Keratinocyte (primary cell): ENCODE measurements around the gene SSMEM1. TPM values are rescaled to one million over a fixed set of nuclear protein-coding genes. Genes with fewer than 3 reads are reported as not detected.

Experiments
- DNase-seq: peaks from one replicate; pipeline ENCODE4 v3.0.0-alpha.2; 2011; ENCODE audit warnings: low read depth, missing footprints, low spot score
- FAIRE-seq: peaks from 2 replicates; lab custom pipeline; 2011; peaks lifted over from hg19 to GRCh38; lab: Jason Lieb, UNC
- H2AFZ ChIP-seq: 2 replicates; pipeline ENCODE4 v1.6.0; 2012; ENCODE audit warnings: low read length, control low read depth, inconsistent platforms; ENCODE audit not compliant: control insufficient read depth
- H3K27ac ChIP-seq: 2 replicates; pipeline ENCODE4 v1.5.1; 2011; ENCODE audit warnings: low read length; ENCODE audit not compliant: control insufficient read depth, insufficient read depth
- H3K27me3 ChIP-seq: 3 replicates; pipeline ENCODE4 v1.6.0; 2011; ENCODE audit warnings: low read length; ENCODE audit not compliant: control insufficient read depth, insufficient read depth; ENCODE audit errors: extremely low read depth
- H3K36me3 ChIP-seq, 2 experiments: 2 replicates in 1 of 2; 3 replicates in 1 of 2; pipeline ENCODE4 v1.5.1; 2011; ENCODE audit warnings: low read length in 2 of 2, mild to moderate bottlenecking in 1 of 2; ENCODE audit not compliant: control insufficient read depth in 2 of 2, insufficient read depth in 2 of 2; ENCODE audit errors: extremely low read depth in 1 of 2
- H3K4me1 ChIP-seq: 3 replicates; pipeline ENCODE4 v1.5.1; 2011; ENCODE audit warnings: low read length; ENCODE audit not compliant: control insufficient read depth, insufficient read depth; ENCODE audit errors: extremely low read depth
- H3K4me2 ChIP-seq: 3 replicates; pipeline ENCODE4 v1.6.0; 2011; ENCODE audit warnings: low read depth, low read length; ENCODE audit not compliant: control insufficient read depth, insufficient read depth; ENCODE audit errors: extremely low read depth
- H3K4me3 ChIP-seq, 3 experiments: fragments of 200-600 bp in 1 of 3; sonication (generic) in 1 of 3; 2 replicates in 2 of 3; 3 replicates in 1 of 3; pipeline ENCODE4 v1.5.1; 2011 to 2016; ENCODE audit warnings: low read length in 3 of 3, mild to moderate bottlenecking in 3 of 3, control low read depth in 2 of 3, inconsistent platforms in 1 of 3, low read depth in 1 of 3, mixed read lengths in 1 of 3, mixed run types in 1 of 3, moderate library complexity in 1 of 3; ENCODE audit not compliant: control insufficient read depth in 2 of 3, insufficient read depth in 2 of 3; ENCODE audit errors: extremely low read depth in 1 of 3
- H3K79me2 ChIP-seq: 2 replicates; pipeline ENCODE4 v1.6.0; 2012; ENCODE audit warnings: low read length; ENCODE audit not compliant: control insufficient read depth, insufficient read depth
- H3K9ac ChIP-seq: 3 replicates; pipeline ENCODE4 v1.6.0; 2011; ENCODE audit warnings: low read length; ENCODE audit not compliant: control insufficient read depth, insufficient read depth; ENCODE audit errors: extremely low read depth
- H3K9me1 ChIP-seq: 3 replicates; pipeline ENCODE4 v1.6.0; 2011; ENCODE audit warnings: low read length; ENCODE audit not compliant: control insufficient read depth, insufficient read depth; ENCODE audit errors: extremely low read depth
- H3K9me3 ChIP-seq: 2 replicates; pipeline ENCODE4 v1.5.1; 2012; ENCODE audit warnings: low read depth, low read length; ENCODE audit not compliant: control insufficient read depth
- H4K20me1 ChIP-seq: 3 replicates; pipeline ENCODE4 v1.6.0; 2011; ENCODE audit warnings: low read length; ENCODE audit not compliant: control insufficient read depth, insufficient read depth; ENCODE audit errors: extremely low read depth
- EZH2 ChIP-seq: IDR thresholded peaks from one replicate; pipeline ENCODE4 v1.6.1; 2012; ENCODE audit warnings: inconsistent platforms, mild to moderate bottlenecking, low read length, moderate library complexity
- dilution Hi-C: fragments of 300-500 bp; cut with MboI; formaldehyde crosslinking; loops from one replicate; pipeline ENCODE4 v1.7.0; 2020; ENCODE audit warnings: low sequenced_read_pairs; ENCODE audit not compliant: extremely low pct_ligation_motif_present
- polyA plus RNA-seq, 5 experiments: library from polyadenylated mRNA; depleted of rRNA in 3 of 5; stranded (reverse) in 3 of 5; stranded (forward) in 1 of 5; unstranded in 1 of 5; fragments of >200 nt; gene quantifications; 1 replicate in 1 of 5; 2 replicates in 3 of 5; 3 replicates in 1 of 5; pipeline versions ENCODE4 v1.2.1 to v1.2.3, GENCODE V29; 2011 to 2012; ENCODE audit warnings: missing spikeins in 2 of 5, low read depth in 1 of 5, low replicate concordance in 1 of 5
- TF ChIP-seq, protein P1 (sequence below), 3 experiments: IDR thresholded peaks in 1 of 3; conservative IDR thresholded peaks in 1 of 3; optimal IDR thresholded peaks in 1 of 3; 2 replicates in 2 of 3; 3 replicates in 1 of 3; pipeline versions ENCODE3 to v1.5.1; 2011; ENCODE audit warnings: low read length in 3 of 3, mild to moderate bottlenecking in 3 of 3, moderate library complexity in 2 of 3, control low read depth in 1 of 3, inconsistent platforms in 1 of 3; ENCODE audit not compliant: insufficient read depth in 2 of 3; ENCODE audit errors: extremely low read depth in 1 of 3

The SSMEM1 gene
- polyA plus RNA-seq, 1 donor (not counting 4 experiments of a cell fraction or from before 2014, with no cell fraction given) = not detected

DNA sequence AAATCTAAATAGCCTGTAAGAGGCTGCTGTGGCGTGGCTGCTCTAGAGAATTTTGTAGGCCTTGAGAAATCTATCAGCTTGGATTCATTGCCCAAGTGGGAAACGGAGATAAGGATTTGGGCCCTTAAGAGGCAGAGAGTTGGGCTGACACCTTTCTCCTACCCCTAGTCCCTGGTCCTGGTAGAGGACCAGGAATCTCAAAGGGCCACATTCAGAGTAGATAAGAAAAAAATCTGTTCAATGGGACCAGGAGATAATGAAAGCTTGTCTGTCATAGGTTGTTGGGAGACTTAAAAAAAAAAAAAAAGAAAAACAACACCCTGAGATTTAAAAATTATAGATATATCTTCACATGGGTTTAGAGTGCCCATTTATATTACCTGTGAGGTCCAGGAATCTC lies 20.3 kb upstream of the SSMEM1 start:
- Histone ChIP-seq H3K4me1 (no peaks in the 10 kb centered on the region), H4K20me1 (no peaks in the 10 kb centered on the region), H3K9me1 (no peaks in the 10 kb centered on the region), H2AFZ (no peak overlapping the region), H3K9me3 (no peaks in the 10 kb centered on the region), H3K4me3 (no peak overlapping the region), H3K36me3 (peaks cover 3 to 21% of the 10 kb centered on the region in 2 experiments), H3K27me3 (no peaks in the 10 kb centered on the region), H3K79me2 (peaks cover 3% of the 10 kb centered on the region), H3K27ac (no peak overlapping the region), H3K4me2 (no peak overlapping the region), H3K9ac (no peak overlapping the region)
- FAIRE-seq (no peak), DNase-seq (no peak)
- TF ChIP-seq, protein P1, sequence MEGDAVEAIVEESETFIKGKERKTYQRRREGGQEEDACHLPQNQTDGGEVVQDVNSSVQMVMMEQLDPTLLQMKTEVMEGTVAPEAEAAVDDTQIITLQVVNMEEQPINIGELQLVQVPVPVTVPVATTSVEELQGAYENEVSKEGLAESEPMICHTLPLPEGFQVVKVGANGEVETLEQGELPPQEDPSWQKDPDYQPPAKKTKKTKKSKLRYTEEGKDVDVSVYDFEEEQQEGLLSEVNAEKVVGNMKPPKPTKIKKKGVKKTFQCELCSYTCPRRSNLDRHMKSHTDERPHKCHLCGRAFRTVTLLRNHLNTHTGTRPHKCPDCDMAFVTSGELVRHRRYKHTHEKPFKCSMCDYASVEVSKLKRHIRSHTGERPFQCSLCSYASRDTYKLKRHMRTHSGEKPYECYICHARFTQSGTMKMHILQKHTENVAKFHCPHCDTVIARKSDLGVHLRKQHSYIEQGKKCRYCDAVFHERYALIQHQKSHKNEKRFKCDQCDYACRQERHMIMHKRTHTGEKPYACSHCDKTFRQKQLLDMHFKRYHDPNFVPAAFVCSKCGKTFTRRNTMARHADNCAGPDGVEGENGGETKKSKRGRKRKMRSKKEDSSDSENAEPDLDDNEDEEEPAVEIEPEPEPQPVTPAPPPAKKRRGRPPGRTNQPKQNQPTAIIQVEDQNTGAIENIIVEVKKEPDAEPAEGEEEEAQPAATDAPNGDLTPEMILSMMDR (optimal IDR thresholded peaks at IDR 0.05 in 1 of 3, IDR thresholded peaks at IDR 0.05 in 1 of 3, conservative IDR thresholded peaks at IDR 0.05 in 1 of 3; ENCODE audit: extremely low read depth in 1 of 3, insufficient read depth in 2 of 3, low read length in 3 of 3) = no peak
- TF ChIP-seq EZH2 = no peak
- dilution Hi-C loops = no loop called here

DNA sequence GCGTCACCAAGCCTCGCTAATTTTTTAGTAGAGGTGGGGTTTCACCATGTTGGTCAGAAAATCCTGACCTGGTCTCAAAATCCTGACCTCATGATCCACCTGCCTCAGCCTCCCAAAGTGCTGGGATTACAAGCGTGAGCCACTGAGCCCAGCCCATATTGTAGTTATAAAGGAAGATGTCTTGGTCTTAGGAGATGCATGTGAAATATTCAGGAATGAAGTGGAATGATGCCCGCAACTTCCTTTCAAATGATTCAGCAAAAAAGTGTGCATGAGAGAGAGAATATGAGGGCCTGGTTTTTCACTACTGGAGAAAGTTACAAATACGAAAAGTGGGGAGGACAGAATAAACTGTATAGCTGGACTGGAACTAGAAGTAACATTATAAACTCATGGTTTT lies 18.3 kb upstream of the SSMEM1 start:
- no peak overlapping the region for H2AFZ ChIP-seq
- FAIRE-seq (no peak), DNase-seq (no peak)
- no peak overlapping the region for H3K27ac ChIP-seq
- H3K4me1 ChIP-seq = no peaks in the 10 kb centered on the region
- dilution Hi-C loops = no loop called here
- no peak for TF ChIP-seq EZH2
- TF ChIP-seq, protein P1 (optimal IDR thresholded peaks at IDR 0.05 in 1 of 3, IDR thresholded peaks at IDR 0.05 in 1 of 3, conservative IDR thresholded peaks at IDR 0.05 in 1 of 3; ENCODE audit: extremely low read depth in 1 of 3, insufficient read depth in 2 of 3, low read length in 3 of 3) = no peak
- no peak overlapping the region for H3K9ac ChIP-seq
- no peaks in the 10 kb centered on the region for H3K9me1 ChIP-seq
- H4K20me1 ChIP-seq = no peaks in the 10 kb centered on the region
- H3K79me2 ChIP-seq = peaks cover 3% of the 10 kb centered on the region
- no peaks in the 10 kb centered on the region for H3K9me3 ChIP-seq
- H3K4me3 ChIP-seq = no peak overlapping the region
- no peaks in the 10 kb centered on the region for H3K27me3 ChIP-seq
- no peak overlapping the region for H3K4me2 ChIP-seq
- peaks cover 0 to 22% of the 10 kb centered on the region in 2 experiments for H3K36me3 ChIP-seq
